Breast epithelium (tissue), 4 donors: ENCODE results near the gene RIC8A. TPM values are rescaled to one million over a fixed set of nuclear protein-coding genes. Genes with fewer than 3 reads are reported as not detected.

Experiments used
- DNase-seq, 2 donors: peaks; one replicate each; pipeline ENCODE4 v3.0.0-alpha.2; 2019; ENCODE audit warnings: low spot score in 2 of 2
- H3K27ac ChIP-seq, 2 donors: fragments of 200-600 bp; sonication (generic) in 1 of 2; one replicate each; pipeline ENCODE4 v1.5.1; 2016 to 2019; ENCODE audit warnings: mild to moderate bottlenecking in 1 of 2
- H3K27me3 ChIP-seq, 2 donors: fragments of 200-600 bp; sonication (generic) in 1 of 2; one replicate each; pipeline versions ENCODE4 v1.5.1 to v1.6.0; 2017 to 2019; ENCODE audit warnings: control low read depth in 1 of 2, mild to moderate bottlenecking in 1 of 2
- H3K36me3 ChIP-seq: fragments of 200-600 bp; one replicate; pipeline ENCODE4 v1.5.1; 2019
- H3K4me1 ChIP-seq, 2 donors: fragments of 200-600 bp; sonication (generic); one replicate each; pipeline ENCODE4 v1.5.1; 2016 to 2019; ENCODE audit warnings: control low read depth in 1 of 2
- H3K4me3 ChIP-seq, 3 donors: fragments of 200-600 bp; sonication (generic); 1 replicate in 2 of 3; 2 replicates in 1 of 3; pipeline ENCODE4 v1.5.1; 2016 to 2019; ENCODE audit warnings: mild to moderate bottlenecking in 3 of 3, moderate library complexity in 2 of 3
- H3K9me3 ChIP-seq, 2 donors: fragments of 200-600 bp; sonication (generic) in 1 of 2; one replicate each; pipeline ENCODE4 v1.5.1; 2016 to 2019; ENCODE audit warnings: control low read depth in 1 of 2
- POLR2A ChIP-seq: fragments of 450-650 bp; IDR thresholded peaks from one replicate; pipeline ENCODE4 v1.6.1; 2016; ENCODE audit warnings: antibody characterized with exemption, mild to moderate bottlenecking, moderate library complexity
- POLR2AphosphoS5 ChIP-seq, 3 donors: sonication (generic); formaldehyde crosslinking; IDR thresholded peaks; one replicate each; pipeline ENCODE4 v1.6.1; 2017; ENCODE audit warnings: antibody characterized with exemption in 3 of 3
- intact Hi-C: fragments of 100-400 bp; cut with DNase I; formaldehyde crosslinking; loops from one replicate; pipeline ENCODE4 v1.15.1; 2023; ENCODE audit warnings: low total_unique reads
- total RNA-seq, 3 donors: library from RNA; depleted of rRNA; stranded (reverse); fragments of >200 nt; gene quantifications; one replicate each; pipeline ENCODE4 v1.1.0, GENCODE V29; 2016
- TF ChIP-seq, protein P1 (sequence below), 3 donors: fragments of 450-650 bp; IDR thresholded peaks; one replicate each; pipeline ENCODE4 v1.5.1; 2016 to 2017; ENCODE audit warnings: antibody characterized with exemption in 3 of 3, mild to moderate bottlenecking in 3 of 3, moderate library complexity in 3 of 3

The RIC8A gene
- total RNA-seq, 3 donors from 2014 or later: 76.5 to 90.8 (median 77.0) TPM

DNA sequence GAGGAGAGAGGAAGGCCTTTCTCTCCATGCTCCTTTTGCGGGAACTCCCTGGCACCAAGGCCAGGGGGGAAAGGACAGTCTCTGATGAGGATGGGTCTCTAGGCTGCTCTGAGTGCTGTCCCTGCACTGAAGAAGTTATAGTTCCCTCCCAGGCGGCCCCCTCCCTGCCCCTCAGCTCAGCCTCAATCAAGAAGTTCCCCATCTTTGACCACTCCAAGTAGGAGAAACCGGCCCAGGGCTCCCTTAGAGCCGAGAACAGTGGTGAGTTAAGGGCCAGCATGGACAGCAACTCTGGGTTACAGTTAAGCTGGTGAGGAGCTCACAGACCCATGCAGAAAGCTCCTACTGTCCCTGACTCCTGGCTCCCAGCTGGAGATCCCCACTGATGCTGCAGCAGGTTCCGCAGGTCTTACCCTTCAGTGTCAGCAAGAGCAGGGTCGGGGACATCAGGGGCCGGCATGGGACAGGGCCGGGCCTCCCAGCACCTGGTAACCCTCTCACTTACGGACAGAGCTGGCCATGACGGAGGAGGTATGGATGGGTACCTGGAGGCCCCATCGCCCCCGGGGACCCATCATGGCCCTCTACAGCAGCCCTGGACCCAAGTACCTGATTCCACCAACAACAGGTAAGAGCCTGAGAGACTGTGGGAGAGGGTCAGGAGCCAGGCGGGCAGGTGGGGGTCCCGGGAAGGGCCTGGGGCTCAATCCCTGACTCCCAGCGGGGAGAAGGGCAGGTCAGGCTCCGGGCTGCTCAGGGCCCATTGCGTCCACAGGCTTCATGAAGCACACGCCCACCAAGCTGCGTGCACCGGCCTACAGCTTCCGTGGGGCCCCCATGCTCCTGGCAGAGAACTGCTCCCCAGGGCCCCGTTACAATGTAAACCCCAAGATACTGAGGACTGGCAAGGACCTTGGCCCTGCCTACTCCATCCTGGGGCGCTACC is 10.4 kb upstream of the RIC8A start:
- H3K27ac ChIP-seq: no peak overlapping the region
- intact Hi-C loops: no loop called here
- no peak for DNase-seq

DNA sequence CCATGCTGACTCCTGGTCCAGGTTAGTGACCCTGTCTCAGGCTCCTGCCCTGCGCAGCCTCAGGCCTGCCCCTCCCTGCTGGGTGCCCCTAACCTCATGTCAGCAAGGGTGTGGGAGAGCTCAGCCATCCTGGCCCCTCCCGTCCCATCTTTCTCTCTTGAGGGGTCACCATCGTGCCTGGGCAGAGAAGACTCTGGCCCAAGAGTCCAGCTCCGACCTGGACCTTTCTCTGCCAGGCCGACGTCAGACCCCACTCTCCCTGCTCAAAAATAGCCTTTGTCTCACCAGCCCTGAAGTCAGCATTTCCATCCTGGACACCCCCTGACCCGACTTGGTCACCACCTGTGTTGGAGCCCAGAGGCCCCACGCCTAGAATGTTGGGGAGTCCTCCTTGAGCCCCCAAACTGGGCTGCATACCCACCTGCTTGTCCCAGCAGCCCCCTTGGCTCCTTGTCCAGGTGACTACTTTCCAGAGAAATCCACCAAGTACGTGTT is 9.7 kb upstream of the RIC8A start:
- intact Hi-C loops: no loop called here
- H3K4me1 ChIP-seq: no peaks in the 10 kb centered on the region
- no peak for TF ChIP-seq POLR2AphosphoS5 (IDR thresholded peaks at IDR 0.05)
- no peak for TF ChIP-seq POLR2A
- TF ChIP-seq, protein P1, sequence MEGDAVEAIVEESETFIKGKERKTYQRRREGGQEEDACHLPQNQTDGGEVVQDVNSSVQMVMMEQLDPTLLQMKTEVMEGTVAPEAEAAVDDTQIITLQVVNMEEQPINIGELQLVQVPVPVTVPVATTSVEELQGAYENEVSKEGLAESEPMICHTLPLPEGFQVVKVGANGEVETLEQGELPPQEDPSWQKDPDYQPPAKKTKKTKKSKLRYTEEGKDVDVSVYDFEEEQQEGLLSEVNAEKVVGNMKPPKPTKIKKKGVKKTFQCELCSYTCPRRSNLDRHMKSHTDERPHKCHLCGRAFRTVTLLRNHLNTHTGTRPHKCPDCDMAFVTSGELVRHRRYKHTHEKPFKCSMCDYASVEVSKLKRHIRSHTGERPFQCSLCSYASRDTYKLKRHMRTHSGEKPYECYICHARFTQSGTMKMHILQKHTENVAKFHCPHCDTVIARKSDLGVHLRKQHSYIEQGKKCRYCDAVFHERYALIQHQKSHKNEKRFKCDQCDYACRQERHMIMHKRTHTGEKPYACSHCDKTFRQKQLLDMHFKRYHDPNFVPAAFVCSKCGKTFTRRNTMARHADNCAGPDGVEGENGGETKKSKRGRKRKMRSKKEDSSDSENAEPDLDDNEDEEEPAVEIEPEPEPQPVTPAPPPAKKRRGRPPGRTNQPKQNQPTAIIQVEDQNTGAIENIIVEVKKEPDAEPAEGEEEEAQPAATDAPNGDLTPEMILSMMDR (IDR thresholded peaks at IDR 0.05): no peak

More for the DNA sequence above, 10.4 kb upstream of the RIC8A start:
- Histone ChIP-seq H3K4me3 (no peak overlapping the region), H3K36me3 (no peaks in the 10 kb centered on the region), H3K27me3 (no peaks in the 10 kb centered on the region), H3K9me3 (no peaks in the 10 kb centered on the region), H3K4me1 (no peaks in the 10 kb centered on the region)
- TF ChIP-seq POLR2AphosphoS5 (IDR thresholded peaks at IDR 0.05) (no peak), POLR2A (no peak)
- TF ChIP-seq, protein P1 (IDR thresholded peaks at IDR 0.05): no peak

DNA sequence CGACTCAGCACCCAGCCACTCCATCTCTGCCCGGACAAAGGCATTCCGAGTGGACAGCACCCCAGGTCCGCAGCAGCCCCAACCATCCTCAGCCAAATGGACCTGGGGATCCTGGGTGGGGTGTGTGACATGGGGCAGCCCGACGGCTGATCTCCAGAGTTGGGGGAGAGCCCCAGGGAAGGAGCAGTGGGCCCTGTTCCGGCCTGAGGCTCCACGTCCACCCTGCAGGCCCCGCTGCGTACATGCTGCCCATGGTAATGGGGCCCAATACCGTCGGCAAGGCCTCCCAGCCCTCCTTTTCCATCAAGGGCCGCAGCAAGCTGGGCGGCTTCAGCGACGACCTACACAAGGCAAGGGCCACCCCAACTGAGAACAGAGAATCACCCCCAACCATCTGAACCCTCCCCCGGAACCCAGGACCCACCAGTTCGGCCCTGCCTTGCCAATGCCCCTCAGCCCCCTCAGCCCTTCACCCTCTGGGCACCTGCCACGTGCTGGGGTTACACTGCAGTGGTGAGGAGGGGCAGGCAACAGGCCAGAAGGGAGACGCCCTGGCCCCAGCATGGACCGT is 9.2 kb upstream of the RIC8A start:
- no peaks in the 10 kb centered on the region for H3K27me3 ChIP-seq
- TF ChIP-seq POLR2AphosphoS5 (IDR thresholded peaks at IDR 0.05) (no peak), POLR2A (no peak)
- no peaks in the 10 kb centered on the region for H3K9me3 ChIP-seq
- no peak for DNase-seq
- H3K27ac ChIP-seq: no peak overlapping the region
- intact Hi-C loops: no loop called here
- H3K4me1 ChIP-seq: no peaks in the 10 kb centered on the region
- no peak overlapping the region for H3K4me3 ChIP-seq
- no peaks in the 10 kb centered on the region for H3K36me3 ChIP-seq

More for the DNA sequence above, 9.7 kb upstream of the RIC8A start:
- Histone ChIP-seq H3K9me3 (no peaks in the 10 kb centered on the region), H3K27ac (no peak overlapping the region), H3K36me3 (no peaks in the 10 kb centered on the region), H3K27me3 (no peaks in the 10 kb centered on the region), H3K4me3 (no peak overlapping the region)
- DNase-seq: peak in 1 of 2 donors; percentile 15

DNA sequence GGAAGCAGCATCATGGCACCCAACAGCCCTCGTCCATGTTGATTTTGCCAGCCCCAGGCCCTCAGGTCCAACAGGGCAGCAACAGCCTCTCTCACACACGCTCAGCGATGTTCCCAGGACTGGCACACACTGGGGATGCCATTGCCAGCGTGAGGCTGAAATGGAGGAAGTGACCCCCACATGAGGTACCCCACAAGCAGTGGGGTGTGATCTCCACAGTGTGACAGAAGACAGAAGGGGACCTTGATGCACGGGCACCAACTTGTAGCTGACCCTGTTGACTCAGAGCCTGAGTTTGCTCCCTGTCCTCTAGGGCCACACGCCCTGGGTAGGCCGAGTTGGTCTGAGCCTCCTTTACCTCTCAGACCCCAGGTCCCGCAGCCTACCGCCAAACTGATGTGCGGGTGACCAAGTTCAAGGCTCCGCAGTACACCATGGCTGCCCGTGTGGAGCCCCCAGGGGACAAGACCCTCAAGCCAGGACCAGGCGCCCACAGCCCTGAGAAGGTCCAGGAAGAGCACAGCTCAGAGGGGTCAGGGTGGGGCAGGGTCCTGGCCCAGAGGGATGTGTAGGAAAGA is 8.4 kb upstream of the RIC8A start:
- no peaks in the 10 kb centered on the region for H3K27me3 ChIP-seq
- no peaks in the 10 kb centered on the region for H3K4me1 ChIP-seq
- H3K4me3 ChIP-seq: no peak overlapping the region
- intact Hi-C loops: no loop called here
- DNase-seq: no peak
- TF ChIP-seq POLR2A (no peak), POLR2AphosphoS5 (IDR thresholded peaks at IDR 0.05) (no peak)
- TF ChIP-seq, protein P1 (IDR thresholded peaks at IDR 0.05): no peak
- no peak overlapping the region for H3K27ac ChIP-seq
- no peaks in the 10 kb centered on the region for H3K36me3 ChIP-seq
- no peaks in the 10 kb centered on the region for H3K9me3 ChIP-seq

DNA sequence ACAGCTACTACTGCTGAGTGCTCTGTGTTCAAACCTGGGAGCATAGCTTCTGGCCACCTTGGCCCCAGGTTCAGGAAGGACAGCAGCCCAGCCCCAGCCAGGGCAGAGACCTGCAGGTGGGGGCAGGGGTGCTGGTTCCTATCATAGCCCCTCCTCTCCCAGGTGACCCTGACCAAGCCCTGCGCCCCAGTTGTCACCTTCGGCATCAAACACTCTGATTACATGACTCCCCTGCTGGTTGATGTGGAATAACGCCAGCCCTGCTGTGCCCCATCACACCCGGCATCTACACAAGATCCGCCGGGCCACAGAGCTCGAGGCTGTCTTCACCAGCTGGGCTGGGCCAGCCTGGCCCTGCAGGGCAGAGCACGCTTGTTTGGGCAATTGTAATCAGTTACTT is 7.7 kb upstream of the RIC8A start:
- peak in 1 of 2 donors; percentile 15 for DNase-seq
- Histone ChIP-seq H3K4me3 (no peak overlapping the region), H3K4me1 (no peaks in the 10 kb centered on the region), H3K9me3 (no peaks in the 10 kb centered on the region), H3K27ac (no peak overlapping the region), H3K36me3 (no peaks in the 10 kb centered on the region), H3K27me3 (no peaks in the 10 kb centered on the region)
- TF ChIP-seq, protein P1 (IDR thresholded peaks at IDR 0.05): no peak
- TF ChIP-seq POLR2A (no peak), POLR2AphosphoS5 (IDR thresholded peaks at IDR 0.05) (no peak)
- intact Hi-C loops: no loop called here
